GM19328 (cell line): ENCODE results near the gene SVIL.
A peak's percentile ranks its signal among the peaks of the same experiment; 100 is the strongest.

Experiments
- ATAC-seq: cut with Tn5 transposase; IDR thresholded peaks from one replicate; pipeline ENCODE4 v1.9.1; 2021; ENCODE audit warnings: mild to moderate bottlenecking, moderate library complexity; ENCODE audit not compliant: unreplicated experiment

SVIL gene

DNA sequence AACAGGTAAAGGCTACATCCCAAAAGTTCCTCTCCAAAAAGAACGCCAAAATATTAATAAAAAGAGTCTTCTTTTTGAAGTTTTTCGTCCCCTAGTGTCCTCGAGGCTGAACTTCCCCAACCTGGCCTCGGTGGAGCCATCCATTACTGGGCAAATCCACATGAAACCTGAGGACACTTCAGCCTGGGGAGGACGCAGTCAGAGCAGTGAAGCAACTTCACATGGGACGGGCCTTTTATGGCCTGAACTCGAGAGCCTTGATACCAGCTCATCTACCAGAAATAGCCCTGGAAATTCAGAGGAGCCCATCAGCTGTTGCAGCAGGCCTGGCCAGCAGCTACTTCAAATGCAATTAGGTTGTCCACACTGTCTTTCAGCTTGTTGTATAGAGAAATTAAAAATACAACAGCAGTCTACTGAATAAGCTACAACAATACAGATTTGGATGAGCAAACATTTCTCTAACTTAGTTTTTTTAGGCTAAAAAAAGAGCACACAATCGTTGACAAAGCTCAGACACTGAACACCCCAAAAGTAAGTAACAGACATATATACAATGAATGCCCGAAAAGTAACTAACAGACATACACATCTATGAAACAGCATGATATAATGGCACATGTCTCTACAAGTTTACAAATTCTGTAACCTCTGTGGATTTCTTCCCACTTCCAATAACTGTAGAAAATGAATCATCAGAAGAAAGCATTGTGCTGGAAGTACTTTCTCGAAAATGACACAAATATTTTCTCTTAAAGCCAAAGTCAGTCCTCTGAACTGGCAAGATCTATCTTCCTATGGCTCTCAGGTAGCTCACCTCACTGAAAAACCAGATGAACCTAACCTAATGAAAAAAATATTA lies at the start of gene SVIL:
Gene SVIL (minus strand): TSS at position 208 of the 862 bp plus-strand sequence. CDS start 79,913 bp downstream, outside the sequence.
- ATAC-seq = no peak

- no peak for ATAC-seq
Measured at GRCh38 chr10:29681676-29682448, 47.1 kb upstream of the SVIL start.

- no peak for ATAC-seq
Measured at GRCh38 chr10:29680091-29680490, 45.3 kb upstream of the SVIL start.

DNA sequence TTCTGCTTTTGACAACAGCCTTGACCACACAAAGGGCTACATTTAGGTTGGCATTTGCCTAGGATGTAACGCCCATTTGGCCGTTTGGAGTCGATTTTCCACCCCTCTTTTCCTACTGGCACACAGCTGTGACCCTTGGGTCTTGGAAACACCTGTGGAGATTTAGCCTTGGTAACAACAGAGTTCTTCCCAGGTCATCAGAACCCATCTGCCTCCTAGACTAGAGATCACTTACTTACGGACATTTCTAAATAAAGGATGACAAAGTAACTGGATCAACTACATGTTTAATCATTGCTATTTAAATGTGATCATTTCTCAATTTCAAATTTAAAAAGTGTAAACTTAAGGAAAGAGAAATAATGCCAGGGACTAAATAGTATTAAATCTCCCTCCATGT lies 42.0 kb upstream of the SVIL start:
- no peak for ATAC-seq

DNA sequence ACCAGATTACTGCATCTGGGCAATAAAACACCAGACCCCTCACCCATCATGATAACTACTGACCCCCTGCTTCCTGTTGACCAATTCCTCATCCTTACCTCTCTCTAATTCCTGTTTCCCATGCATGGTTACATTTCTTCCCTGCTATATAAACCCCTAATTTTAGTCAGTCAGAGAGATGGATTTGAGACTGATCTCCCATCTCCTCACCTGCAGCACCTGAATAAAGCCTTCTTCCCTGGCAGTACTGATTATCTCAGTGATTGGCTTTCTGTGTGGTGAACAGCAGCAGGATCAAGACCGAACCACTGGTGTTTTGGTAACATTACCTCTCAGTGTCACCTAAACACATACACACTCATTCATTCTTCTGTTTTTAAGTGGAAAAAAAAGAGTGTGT lies 41.2 kb upstream of the SVIL start:
- no peak for ATAC-seq

- no peak for ATAC-seq
Measured at GRCh38 chr10:29671968-29672367, 37.2 kb upstream of the SVIL start.

GRCh38 chr10:29671228-29671780 lies 36.5 kb upstream of the SVIL start:
- no peak for ATAC-seq

GRCh38 chr10:29670761-29671160 lies 36.0 kb upstream of the SVIL start:
- ATAC-seq = no peak

DNA sequence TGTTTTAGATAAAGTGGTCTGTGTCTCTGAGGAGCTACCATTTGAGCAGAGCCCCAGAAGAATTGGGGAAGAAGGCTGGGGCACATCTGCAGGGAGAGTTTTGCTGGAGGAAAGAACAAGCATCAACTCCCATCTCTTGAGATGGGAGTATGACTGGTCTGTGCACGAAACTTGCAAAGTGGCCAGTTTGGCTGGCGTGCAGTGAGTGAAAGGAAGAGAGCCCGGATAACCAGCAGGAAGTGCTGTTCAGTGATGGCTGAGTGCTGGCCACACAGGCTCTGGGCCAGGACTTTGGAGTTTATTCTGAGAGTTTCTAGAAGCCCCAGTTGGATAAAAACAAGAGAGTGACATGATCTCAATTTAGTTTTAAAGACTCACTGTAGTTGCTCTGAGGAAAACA lies 34.4 kb upstream of the SVIL start:
- no peak for ATAC-seq

GRCh38 chr10:29668628-29669027 lies 33.9 kb upstream of the SVIL start:
- ATAC-seq = no peak

- no peak for ATAC-seq
Measured at GRCh38 chr10:29667191-29667590, 32.4 kb upstream of the SVIL start.

GRCh38 chr10:29666201-29666600 lies 31.4 kb upstream of the SVIL start:
- ATAC-seq = no peak

- ATAC-seq = no peak
Measured at GRCh38 chr10:29663718-29664117, 28.9 kb upstream of the SVIL start.

GRCh38 chr10:29658984-29659965 lies 24.5 kb upstream of the SVIL start:
- ATAC-seq = peak; percentile 93

DNA sequence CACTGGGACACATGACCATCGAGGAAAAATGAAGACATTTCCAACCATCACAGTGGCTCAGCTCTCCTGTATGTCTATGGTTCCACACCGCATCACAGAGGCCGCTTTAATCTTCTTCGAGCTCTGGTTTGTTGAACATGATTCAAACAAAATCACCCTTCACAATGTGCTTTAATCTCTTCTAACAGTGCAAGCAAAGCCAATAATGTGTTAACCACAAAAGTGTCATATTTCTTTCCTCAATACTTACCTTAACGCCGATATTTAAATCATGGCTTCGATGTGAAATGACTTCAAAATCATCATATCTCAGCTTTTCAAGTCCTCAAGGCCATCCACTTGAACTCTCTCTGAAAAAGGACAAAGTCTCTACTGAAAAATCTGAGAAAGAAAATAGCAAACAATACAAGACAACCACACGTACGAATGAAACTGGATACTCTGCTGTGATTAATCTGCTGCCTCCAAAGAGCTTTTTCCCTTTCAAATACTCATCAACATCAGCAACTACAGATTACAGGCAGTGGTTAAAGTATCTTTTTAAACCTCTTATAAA lies 23.0 kb upstream of the SVIL start:
- no peak for ATAC-seq

DNA sequence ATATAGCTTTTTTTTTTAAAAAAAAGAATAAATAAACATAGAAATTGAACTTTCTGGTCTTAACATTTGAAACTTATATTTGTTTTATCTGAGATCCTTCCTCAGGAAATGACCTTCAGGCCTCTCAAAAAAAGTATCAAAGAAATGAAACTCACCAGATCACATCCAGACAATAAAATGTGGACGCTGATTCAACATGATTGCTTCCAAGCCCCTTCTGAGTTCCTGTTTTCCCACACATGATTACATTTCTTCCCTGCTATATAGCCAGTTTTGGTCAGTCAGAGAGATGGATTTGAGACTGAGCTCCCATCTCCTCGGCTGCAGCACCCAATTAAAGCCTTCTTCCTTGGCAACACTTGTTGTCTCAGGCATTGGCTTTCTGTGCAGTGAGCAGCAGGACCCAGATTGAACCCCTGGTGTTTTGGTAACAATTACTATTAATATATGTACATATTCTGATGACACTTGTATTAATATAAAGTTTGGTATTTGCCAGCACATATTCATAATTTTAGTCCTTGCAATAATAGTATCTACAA lies 21.8 kb upstream of the SVIL start:
- no peak for ATAC-seq

- no peak for ATAC-seq
Measured at GRCh38 chr10:29652192-29652591, 17.4 kb upstream of the SVIL start.

GRCh38 chr10:29651767-29652166 lies 17.0 kb upstream of the SVIL start:
- ATAC-seq = no peak

- no peak for ATAC-seq
Measured at GRCh38 chr10:29650552-29650944, 15.8 kb upstream of the SVIL start.
